KMS-11 (cell line): ENCODE data around the gene PCNT.

ENCODE experiments used
- H2AFZ ChIP-seq: fragments of 200-600 bp; sonication (generic); 2 replicates; pipeline ENCODE4 v1.6.1; 2016; ENCODE audit warnings: antibody characterized with exemption, mixed run types, low read depth
- H3K27ac ChIP-seq: fragments of 200-600 bp; sonication (generic); 2 replicates; pipeline ENCODE4 v1.6.1; 2016; ENCODE audit warnings: mild to moderate bottlenecking, mixed run types
- H3K27me3 ChIP-seq: fragments of 200-600 bp; sonication (generic); 2 replicates; pipeline ENCODE4 v1.6.1; 2017; ENCODE audit warnings: mild to moderate bottlenecking, low read depth, mixed run types, moderate library complexity; ENCODE audit not compliant: insufficient read depth
- H3K36me3 ChIP-seq: fragments of 200-600 bp; sonication (generic); 2 replicates; pipeline ENCODE4 v1.6.1; 2017; ENCODE audit warnings: mild to moderate bottlenecking, mixed run types; ENCODE audit not compliant: insufficient read depth
- H3K4me1 ChIP-seq: fragments of 200-600 bp; sonication (generic); 2 replicates; pipeline ENCODE4 v1.6.1; 2016; ENCODE audit warnings: mild to moderate bottlenecking, low read depth, mixed run types; ENCODE audit not compliant: poor library complexity, severe bottlenecking
- H3K4me2 ChIP-seq: fragments of 200-600 bp; sonication (generic); 2 replicates; pipeline ENCODE4 v1.7.0; 2016; ENCODE audit warnings: mild to moderate bottlenecking, mixed run types
- H3K4me3 ChIP-seq: fragments of 200-600 bp; sonication (generic); IDR thresholded peaks from 2 replicates; pipeline ENCODE4 v1.6.1; 2017; ENCODE audit warnings: low read depth, low read length, mixed read lengths; ENCODE audit not compliant: insufficient read depth
- H3K79me2 ChIP-seq: fragments of 200-600 bp; sonication (generic); 2 replicates; pipeline ENCODE4 v1.6.1; 2016; ENCODE audit warnings: low read depth, mixed run types; ENCODE audit not compliant: insufficient read depth
- H3K9ac ChIP-seq: fragments of 200-600 bp; sonication (generic); 2 replicates; pipeline ENCODE4 v1.6.1; 2016; ENCODE audit warnings: mild to moderate bottlenecking, mixed run types
- H4K20me1 ChIP-seq: fragments of 200-600 bp; sonication (generic); 2 replicates; pipeline ENCODE4 v1.6.1; 2016; ENCODE audit warnings: mild to moderate bottlenecking, mixed run types; ENCODE audit not compliant: insufficient read depth
- TF ChIP-seq, protein P1 (sequence below): fragments of 200-600 bp; sonication (generic); conservative IDR thresholded peaks from 2 replicates; pipeline ENCODE4 v1.6.1; 2017; ENCODE audit warnings: low read depth, mild to moderate bottlenecking, antibody characterized with exemption, low read length, moderate library complexity, mixed read lengths

PCNT gene, protein sequence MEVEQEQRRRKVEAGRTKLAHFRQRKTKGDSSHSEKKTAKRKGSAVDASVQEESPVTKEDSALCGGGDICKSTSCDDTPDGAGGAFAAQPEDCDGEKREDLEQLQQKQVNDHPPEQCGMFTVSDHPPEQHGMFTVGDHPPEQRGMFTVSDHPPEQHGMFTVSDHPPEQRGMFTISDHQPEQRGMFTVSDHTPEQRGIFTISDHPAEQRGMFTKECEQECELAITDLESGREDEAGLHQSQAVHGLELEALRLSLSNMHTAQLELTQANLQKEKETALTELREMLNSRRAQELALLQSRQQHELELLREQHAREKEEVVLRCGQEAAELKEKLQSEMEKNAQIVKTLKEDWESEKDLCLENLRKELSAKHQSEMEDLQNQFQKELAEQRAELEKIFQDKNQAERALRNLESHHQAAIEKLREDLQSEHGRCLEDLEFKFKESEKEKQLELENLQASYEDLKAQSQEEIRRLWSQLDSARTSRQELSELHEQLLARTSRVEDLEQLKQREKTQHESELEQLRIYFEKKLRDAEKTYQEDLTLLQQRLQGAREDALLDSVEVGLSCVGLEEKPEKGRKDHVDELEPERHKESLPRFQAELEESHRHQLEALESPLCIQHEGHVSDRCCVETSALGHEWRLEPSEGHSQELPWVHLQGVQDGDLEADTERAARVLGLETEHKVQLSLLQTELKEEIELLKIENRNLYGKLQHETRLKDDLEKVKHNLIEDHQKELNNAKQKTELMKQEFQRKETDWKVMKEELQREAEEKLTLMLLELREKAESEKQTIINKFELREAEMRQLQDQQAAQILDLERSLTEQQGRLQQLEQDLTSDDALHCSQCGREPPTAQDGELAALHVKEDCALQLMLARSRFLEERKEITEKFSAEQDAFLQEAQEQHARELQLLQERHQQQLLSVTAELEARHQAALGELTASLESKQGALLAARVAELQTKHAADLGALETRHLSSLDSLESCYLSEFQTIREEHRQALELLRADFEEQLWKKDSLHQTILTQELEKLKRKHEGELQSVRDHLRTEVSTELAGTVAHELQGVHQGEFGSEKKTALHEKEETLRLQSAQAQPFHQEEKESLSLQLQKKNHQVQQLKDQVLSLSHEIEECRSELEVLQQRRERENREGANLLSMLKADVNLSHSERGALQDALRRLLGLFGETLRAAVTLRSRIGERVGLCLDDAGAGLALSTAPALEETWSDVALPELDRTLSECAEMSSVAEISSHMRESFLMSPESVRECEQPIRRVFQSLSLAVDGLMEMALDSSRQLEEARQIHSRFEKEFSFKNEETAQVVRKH (N-terminal part only)

DNA sequence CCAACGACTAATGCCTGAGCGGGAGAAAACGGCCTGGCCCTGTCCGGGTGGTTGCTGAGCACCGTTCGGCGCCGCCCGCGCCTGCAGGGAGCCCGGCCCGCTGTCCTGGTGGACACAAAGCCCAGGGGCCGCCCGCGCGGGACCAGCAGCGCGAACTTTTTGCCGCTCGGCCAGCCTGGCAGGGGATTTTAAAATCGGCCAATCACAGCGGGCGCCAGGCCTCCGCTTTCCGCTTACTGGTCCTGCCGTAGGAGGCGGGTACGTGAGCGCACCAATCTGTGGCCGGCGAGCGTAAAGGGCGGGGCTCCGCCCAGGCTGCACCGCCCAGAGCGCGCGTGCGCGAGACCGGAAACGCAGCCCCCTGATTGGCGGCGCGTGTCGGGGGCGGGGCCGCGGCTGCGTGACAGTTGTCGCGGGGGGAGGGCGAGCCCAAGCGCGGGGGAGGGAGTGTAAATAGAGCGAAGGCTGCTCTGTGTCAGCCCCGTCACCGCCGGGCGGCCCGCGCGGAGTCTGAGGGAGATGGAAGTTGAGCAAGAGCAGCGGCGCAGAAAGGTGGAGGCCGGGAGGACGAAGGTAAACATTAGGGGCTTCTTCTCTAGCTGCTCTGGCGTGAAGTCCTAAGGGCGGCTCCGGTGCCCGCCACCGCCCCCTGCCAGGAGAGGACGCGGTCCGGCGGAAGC, at the start of gene PCNT, which contains the start of gene C21orf58:
Gene PCNT, plus strand, starts transcription at position 447 of the 680 bp plus-strand sequence. Its CDS starts 73 bp downstream, at position 520.
Gene C21orf58, minus strand, starts transcription at position 161 of the 680 bp plus-strand sequence. CDS start 1,132 bp downstream, outside the sequence.
- H4K20me1 ChIP-seq = peaks cover 6% of the 10 kb centered on the region
- TF ChIP-seq, protein P1, sequence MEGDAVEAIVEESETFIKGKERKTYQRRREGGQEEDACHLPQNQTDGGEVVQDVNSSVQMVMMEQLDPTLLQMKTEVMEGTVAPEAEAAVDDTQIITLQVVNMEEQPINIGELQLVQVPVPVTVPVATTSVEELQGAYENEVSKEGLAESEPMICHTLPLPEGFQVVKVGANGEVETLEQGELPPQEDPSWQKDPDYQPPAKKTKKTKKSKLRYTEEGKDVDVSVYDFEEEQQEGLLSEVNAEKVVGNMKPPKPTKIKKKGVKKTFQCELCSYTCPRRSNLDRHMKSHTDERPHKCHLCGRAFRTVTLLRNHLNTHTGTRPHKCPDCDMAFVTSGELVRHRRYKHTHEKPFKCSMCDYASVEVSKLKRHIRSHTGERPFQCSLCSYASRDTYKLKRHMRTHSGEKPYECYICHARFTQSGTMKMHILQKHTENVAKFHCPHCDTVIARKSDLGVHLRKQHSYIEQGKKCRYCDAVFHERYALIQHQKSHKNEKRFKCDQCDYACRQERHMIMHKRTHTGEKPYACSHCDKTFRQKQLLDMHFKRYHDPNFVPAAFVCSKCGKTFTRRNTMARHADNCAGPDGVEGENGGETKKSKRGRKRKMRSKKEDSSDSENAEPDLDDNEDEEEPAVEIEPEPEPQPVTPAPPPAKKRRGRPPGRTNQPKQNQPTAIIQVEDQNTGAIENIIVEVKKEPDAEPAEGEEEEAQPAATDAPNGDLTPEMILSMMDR = no peak
- H3K79me2 ChIP-seq = peaks cover 69% of the 10 kb centered on the region
- H3K4me3 ChIP-seq = peak within 1 kb of the TSS; percentile 69
- peaks cover 33% of the 10 kb centered on the region for H3K4me1 ChIP-seq
- H3K9ac ChIP-seq = peak within 1 kb of the TSS; percentile 94
- H3K36me3 ChIP-seq = peaks cover 4% of the 10 kb centered on the region; the same call in 1 of the 2 replicates
- H2AFZ ChIP-seq = peak within 1 kb of the TSS; percentile 53
- H3K27ac ChIP-seq = peak within 1 kb of the TSS; percentile 91
- no peaks in the 10 kb centered on the region for H3K27me3 ChIP-seq
- H3K4me2 ChIP-seq = peak within 1 kb of the TSS; percentile 88

DNA sequence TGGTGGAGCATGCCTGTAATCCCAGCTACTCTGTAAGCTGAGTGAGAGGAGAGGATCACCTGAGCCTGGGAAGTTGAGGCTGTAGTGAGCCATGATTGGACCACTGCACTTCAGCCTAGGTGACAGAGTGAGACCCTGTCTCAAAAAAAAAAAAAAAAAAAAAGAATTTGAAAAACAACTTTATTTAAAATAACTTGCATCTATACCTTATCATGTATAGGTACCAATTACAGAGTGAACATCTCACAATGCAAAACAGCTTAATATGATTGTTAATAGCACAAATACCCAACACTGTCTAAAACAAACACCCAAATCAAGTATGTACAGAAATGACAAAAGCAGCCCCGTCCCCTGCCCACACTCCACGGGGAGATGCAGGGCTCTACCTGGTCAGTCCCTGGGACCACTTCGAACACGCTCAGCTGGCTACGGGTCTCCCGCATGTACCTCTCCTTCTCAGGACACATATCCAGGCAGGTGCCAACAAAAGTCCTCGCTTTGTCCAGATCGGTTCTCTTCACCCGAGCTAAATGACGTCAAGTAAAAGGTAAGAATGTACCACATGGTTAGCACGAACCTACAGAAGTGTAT, 49.1 kb upstream of the PCNT start:
- H2AFZ ChIP-seq = no peak overlapping the region
- peaks cover 10% of the 10 kb centered on the region; the same call in 1 of the 2 replicates for H3K79me2 ChIP-seq
- H3K9ac ChIP-seq = no peak overlapping the region
- no peaks in the 10 kb centered on the region for H4K20me1 ChIP-seq
- H3K36me3 ChIP-seq = peaks cover 27% of the 10 kb centered on the region
- H3K27ac ChIP-seq = no peak overlapping the region
- no peak overlapping the region for H3K4me3 ChIP-seq
- H3K4me1 ChIP-seq = no peaks in the 10 kb centered on the region
- TF ChIP-seq, protein P1 = no peak
- H3K4me2 ChIP-seq = no peak overlapping the region
- H3K27me3 ChIP-seq = no peaks in the 10 kb centered on the region

DNA sequence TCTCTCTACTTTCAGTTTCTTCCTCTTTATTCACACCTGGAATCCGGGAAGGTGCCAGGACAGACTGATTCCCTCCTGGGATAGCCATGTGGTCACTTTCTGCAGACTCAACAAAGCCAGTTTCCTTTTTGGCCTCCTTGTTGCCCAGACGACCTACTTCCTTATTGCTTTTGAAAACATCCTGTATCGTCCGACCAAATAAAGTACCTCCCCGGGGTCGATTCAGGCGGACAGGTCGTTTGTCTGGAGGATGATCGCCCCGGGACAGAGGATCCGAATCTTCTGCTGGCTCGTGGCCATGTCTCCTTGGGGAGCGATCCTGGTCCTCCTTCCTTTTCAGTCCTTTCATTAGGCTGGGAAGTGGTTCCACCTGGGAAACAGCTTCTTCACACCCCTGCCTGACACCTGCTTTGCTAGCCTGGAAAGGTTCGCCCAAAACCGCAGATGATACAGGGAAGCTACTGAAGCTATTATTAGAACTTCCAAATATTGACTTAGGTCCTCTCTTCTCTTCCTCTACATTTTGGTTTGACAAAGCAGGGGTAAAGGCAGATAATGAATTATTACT, 39.8 kb upstream of the PCNT start:
- Histone ChIP-seq H3K36me3 (peaks cover 17% of the 10 kb centered on the region; the same call in 1 of the 2 replicates), H3K27me3 (no peaks in the 10 kb centered on the region), H4K20me1 (no peaks in the 10 kb centered on the region), H3K4me2 (peak overlapping the region; percentile 87), H2AFZ (no peak overlapping the region), H3K27ac (no peak overlapping the region), H3K4me3 (no peak overlapping the region), H3K9ac (no peak overlapping the region), H3K4me1 (peaks cover 52% of the 10 kb centered on the region), H3K79me2 (peaks cover 67% of the 10 kb centered on the region)
- TF ChIP-seq, protein P1 = no peak
